Hematopoietic multipotent progenitor cell treated with erythropoietin and hydrocortisone succinate and interleukin-3 and kit ligand, for 17 days (in vitro differentiated cells): ENCODE results near the gene IFIT5.
"Not testable (repeated sequence)": the region's sequence is repeated elsewhere in the genome, so short reads cannot be mapped to it uniquely, and the experiment has no call there.

Experiments used
- DNase-seq: peaks from one replicate; pipeline ENCODE4 v3.0.0-alpha.2; 2015; ENCODE audit warnings: low spot score

The IFIT5 gene

DNA sequence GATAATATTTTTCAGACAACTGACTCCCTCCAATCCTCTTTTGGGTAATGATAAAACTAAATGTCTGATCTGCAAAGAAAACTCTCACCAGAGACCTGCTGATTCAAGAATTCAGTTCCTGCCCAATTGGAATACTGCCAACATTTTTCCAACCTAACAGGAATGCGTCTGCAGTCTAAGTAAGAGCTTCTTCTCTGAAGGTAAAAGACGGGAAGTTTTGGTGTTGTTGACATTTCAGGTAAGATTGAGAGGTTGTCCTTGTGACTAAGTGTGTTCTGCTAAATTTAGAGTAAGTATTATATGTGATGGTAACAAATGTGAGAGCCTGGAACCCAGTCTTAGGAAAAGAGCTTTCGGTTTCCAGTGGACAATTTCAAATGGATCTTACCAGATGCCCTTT is 17.6 kb downstream of the IFIT5 start:
- DNase-seq = no peak

DNA sequence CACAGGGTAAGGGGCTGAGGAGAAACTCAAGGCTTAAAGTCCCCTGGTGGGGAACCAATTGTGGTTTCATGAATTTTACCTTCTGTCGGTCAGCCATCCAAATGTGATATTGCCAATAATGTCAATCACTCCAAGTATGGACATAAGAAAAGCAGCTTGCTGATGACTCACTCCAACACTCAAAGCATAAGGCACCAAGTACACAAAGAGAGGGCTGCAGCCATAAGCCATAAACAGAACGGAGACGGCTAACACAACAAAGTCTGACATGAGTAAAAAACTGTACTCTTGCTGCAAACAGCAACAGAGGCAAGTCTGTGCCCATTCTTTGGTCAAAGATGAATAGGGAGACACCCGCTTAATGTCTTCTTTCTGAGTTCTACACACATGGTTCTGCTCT is 24.2 kb downstream of the IFIT5 start:
- DNase-seq = no peak

DNA sequence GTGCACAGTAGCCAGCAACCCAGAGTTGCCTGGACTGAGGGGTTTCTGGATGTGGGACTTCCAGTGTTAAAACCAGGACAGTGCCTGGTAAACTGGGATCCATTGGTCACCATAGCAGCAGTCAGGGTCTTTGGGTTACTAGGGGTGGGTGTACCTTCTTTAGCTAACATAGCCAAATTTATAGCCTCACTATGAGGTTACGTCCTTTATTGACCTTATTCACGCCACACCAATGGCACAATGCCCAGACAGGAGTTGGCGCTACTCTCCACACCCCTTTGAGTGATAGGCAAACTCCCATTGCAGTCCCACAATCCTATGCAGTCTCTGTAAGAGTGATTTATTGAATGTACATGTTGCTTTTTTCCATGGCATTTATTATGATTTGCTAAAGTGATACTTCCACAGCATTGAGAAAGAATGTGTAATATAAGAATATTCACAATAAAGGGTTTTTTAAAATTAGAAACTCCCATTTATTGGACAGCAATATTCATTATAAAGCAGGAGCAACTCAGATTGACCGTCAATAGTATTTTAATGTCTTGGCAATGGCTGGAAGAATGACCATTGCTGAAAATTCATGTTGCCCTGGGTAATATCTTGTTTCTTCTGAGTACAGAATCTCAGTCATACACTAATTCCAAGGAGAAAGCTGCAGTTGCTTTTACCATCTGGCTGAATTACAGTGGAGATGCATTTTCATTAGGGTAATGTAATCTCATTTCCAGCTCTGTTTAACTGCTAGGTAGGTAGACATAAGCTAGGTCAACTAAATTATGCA is 26.1 kb downstream of the IFIT5 start:
- no peak for DNase-seq

DNA sequence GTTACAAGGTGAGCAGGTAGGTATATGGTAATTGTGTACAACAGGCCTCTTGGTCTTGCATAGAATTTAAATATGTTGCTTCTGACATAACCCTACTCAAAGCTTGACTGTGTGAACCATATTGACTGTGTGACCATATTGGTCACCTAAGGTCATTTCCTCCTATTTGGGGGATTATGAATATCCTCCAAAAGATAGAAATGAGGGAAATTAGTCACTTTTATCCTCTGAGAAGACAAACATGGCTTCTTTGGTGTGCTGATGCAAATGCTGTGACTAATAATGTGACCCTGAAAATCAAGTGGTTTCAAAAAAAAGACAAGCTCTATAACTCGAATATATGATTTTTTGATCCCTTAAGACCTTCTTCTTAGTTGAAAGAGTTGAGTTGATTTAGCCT is 27.9 kb downstream of the IFIT5 start:
- DNase-seq = no peak

DNA sequence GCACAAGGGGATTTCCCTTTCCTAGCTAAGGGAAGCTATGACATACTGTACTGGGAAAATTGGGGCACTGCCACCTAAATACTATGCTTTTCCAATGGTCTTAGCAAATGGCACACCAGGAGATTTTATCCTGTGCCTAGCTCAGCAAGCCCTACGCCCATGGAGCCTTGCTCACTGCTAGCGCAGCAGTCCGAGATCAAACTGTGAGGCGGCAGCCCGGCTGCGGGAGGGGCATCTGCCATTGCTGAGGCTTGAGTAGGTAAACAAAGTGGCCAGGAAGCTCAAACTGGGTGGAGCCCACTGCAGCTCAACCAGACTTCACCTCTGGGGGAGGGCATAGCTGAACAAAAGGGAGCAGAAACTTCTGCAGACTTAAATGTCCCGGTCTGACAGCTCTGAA is 30.5 kb downstream of the IFIT5 start:
- DNase-seq = not testable (repeated sequence)

DNA sequence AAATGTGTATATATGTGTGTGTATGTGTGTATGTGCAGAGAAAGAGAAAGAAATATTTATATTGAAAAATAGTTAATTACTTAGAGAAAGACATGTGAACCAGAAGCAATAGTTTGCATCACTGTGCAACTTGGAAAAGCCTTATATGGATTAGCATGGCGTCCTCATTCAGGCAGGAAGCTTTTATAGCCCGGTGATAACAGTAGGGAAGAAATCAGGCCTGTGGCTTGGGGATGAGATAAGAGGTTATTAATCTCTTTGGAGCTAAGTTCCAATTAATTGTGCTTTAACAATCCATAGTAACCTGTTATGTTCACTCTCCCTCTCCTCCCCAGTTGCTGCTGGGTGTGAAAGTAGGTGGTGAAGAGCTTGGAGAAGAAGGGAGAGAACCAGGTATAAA is 36.5 kb downstream of the IFIT5 start:
- no peak for DNase-seq

DNA sequence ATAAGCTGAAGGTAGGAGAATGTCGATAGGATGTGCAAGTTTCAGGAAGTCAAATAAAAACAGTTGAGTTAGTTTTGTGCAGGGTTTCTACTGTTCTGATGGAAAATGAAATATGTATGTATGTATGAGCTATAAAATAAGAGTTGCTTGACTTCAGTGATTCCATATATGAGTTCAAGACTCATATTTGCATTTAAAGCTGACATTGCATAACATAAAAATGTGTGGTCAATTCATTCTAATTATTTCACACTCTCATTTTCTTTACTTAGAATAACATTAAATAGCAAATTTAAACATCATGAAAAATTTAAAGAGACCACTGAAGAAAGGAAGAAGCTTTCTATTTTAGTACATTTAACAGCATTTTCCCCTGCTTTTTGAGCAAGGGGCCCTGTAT is 37.8 kb downstream of the IFIT5 start:
- no peak for DNase-seq

DNA sequence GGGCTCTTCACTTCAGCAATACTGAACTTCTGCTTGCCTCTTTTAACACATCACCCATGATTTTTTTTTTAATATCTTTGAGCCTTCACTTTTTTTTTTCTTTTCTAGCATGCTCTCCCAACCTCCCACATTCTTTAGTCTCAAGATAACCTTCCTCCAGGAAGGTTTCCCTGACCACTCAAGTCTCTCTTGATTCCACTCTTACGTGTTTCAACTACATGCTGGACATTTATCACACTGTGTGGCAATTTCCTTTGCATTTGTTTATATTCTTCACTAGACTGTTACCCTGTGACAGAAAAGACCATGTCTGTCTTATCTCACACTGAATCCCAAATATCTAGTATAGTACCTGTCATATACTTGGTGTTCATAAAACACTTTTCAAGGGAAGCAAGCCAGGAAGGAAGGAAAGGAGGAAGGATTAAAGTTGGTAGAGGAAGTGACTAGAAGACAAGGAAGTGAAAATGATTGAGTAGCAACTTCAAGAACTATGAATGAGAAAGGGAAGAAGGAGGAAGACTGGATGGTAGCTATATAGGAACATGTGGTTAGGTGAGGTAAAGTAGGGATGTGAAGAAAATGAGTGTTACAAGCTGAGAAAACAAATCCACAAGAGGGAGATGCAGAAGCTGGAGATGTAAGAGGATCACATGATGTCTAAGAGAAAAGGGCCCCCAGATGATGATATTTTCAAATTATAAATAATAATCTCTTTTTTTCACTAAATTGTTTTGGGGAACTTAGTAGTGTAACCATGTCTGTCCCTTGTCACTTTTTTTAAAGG is 40.4 kb downstream of the IFIT5 start:
- no peak for DNase-seq

DNA sequence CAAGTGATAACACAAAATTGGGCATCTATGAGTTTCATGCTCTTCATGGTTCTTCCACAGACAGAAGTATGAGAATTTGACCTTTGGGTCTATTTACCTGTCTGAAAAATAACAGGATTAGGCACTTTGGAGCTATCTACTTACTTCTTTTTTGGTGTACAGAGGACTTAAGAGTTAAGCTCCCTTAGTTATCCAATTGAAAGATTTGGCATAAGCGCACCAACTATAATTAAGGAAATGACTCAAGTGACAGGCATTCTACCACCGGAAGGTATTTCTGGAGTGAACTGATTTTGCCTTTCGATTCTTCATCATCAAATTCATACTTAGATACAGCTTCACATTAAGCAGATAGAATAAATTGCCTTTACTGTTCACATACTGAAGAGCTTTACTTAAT is 43.9 kb downstream of the IFIT5 start:
- DNase-seq = no peak

DNA sequence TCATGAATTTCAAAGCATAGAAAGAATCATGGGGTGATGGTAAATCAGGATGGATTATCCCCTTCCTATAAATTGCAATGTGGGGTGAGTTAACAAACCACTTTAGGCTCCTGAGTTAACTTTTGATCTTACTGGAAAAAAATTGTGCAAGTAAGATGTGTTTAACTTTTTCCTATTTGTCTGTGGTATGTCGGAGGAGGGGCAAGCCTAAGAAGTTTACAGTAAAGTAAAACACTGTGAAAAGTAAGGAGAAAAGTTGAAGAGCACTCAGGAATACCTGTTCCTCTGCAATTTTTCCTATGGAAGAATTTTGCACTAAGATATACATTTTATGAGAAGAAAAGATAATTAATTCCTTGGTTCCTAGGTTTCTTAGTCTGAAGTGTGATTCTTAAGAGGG is 44.4 kb downstream of the IFIT5 start:
- no peak for DNase-seq

DNA sequence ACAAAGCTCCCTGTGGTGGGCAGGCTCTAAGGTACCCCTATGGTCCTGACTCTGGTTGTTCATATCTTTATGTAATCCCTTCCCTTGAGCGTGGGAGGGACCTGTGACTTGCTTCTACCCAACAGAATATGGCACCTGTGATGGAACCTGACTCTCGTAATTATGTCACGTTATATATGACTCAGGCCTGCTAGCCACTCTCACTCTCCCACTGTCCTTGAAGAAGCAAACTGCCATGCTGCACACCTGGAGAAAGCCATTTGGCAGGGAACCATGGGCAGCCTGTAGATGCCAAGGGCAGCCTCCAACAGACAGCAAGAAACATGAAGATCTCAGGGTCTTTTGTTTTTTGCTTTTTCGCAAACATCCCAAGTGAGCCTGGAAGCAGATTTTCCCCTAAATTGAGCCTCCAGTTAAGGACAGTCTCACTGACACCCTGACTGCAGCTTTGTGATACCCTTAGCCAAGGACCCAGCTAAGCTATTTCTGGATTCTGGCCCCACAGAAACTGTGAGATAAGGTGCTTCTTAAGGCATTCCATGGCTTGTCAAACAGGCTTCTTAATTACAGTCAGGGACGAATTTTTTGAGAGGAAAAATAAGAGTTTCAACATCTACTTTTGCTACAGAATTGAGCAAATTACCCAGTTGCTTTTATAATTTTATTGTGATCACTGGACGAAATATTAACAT is 49.6 kb downstream of the IFIT5 start:
- no peak for DNase-seq

DNA sequence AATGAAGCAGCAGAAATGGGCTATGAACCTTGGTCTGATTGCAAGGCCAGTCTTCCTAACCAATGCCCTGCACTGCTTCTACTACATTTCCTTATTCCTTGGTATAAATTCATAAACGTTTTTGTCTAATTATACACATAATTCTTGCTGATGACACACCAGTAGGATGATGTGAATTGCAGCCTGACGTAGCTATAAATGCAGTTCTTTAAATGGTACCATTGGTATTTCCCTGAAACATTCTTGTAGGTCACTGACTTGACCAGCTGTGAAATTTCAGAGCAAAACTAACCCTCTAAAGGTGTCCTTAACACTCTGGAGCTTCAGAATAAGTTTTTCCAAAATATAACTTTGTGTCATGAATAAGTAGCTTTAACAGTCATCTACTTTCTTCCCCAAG is 50.8 kb downstream of the IFIT5 start:
- DNase-seq = no peak

DNA sequence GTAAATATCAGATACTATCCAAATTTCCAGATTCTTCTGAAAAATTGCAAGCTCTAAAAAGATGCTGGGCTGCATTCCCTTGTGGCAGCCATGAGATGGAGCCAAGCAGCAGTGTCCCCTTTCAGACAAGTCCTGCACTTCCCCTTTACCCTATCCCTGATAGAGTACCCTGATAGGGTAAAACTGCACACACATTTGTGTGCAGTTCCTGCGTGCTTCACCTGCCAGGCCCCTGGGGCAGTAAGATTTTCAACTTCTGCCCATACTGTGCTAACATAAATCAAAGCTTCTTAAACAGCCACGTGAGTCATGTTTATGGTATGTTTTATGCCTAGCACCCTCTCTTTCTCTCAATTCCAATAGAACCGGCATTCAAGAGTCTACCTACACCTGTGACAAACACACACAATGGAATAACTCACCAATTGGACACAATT is 52.2 kb downstream of the IFIT5 start:
- no peak for DNase-seq

DNA sequence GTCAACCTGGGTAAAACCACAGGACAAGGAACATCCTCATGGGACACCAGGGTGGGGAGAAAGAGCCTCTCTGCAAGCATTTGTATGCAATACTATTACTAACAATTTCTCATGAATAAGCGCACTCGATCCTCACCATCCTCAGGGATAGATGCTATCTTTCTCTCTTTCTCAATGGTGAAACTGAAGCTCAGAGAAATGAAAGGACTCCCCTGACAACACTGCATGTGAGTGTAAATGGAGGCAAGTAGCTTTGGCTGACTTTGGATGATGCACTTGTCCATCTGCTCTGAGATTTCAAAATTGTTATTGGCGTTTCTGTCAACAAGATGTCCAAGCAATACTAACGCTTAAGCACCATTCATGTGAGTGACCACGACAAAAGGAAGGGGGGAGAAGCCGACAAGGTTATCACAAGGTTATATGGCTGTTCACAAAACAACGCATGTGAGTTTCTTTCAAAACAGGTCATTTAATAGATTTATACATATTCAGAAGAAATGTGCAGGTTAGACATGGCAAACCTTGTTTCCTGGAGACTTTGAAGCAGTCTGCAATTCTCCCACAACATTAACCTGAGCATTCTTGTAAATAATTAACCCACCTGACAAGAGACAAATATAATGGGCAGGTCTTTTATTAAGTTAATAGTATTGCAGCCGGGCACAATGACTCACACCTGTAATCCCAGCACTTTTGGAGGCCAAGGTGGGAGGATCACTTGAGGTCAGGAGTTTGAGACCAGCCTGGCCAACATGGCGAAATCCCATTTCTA is 54.0 kb downstream of the IFIT5 start:
- no peak for DNase-seq

DNA sequence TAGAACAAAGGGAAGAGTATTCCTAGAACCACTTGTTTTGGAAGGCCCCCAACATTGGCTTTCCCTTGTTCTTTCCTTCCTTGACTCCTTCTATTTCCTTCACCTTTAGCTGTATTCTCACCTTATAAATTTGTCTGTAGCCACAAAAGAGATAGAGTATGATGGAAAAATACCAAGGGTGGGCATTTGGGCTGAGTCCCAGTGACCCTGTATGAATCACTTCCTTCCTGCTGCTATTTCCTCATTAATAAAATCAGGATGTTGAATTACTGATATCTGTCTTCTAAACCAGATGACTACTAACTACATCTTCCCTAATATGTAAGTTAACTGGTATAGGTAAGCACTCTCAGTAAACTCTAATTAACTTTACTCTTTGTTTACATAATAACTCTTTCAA is 55.1 kb downstream of the IFIT5 start:
- no peak for DNase-seq
